HG03575 (cell line): Measurements from ENCODE around the gene MUC21.

Experiments used
- ATAC-seq: cut with Tn5 transposase; IDR thresholded peaks from one replicate; pipeline ENCODE4 v1.9.1; 2021; ENCODE audit not compliant: unreplicated experiment, insufficient number of reproducible peaks, low FRiP score; ENCODE audit errors: extremely low read depth

Gene MUC21

DNA sequence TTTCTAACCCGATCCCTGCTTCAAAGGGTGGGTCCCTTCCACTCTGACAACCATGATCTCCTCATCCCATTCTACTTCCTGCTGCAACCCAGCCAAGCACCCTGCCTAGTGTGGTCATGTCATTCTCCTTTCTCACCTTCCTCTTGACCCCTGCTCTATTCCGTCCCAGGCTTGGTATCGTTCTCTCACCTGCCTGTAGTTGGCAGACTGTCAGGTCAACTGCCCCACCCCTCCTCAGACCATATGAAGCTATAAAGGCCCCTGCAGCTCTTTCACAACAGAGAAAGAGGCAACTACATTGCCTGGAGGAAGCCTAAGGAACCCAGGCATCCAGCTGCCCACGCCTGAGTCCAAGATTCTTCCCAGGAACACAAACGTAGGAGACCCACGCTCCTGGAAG lies at the start of gene MUC21:
TSS of gene MUC21 (plus strand) at position 280 of the 400 bp plus-strand sequence. CDS start 241 bp downstream, outside the sequence.
- no peak for ATAC-seq

- no peak for ATAC-seq
Measured at GRCh38 chr6:30935018-30935417, 48.5 kb upstream of the MUC21 start.

GRCh38 chr6:30937265-30937664 lies 46.3 kb upstream of the MUC21 start:
- no peak for ATAC-seq

GRCh38 chr6:30938730-30939129 lies 44.8 kb upstream of the MUC21 start:
- ATAC-seq = no peak

GRCh38 chr6:30939473-30939872 lies 44.0 kb upstream of the MUC21 start:
- ATAC-seq = no peak

DNA sequence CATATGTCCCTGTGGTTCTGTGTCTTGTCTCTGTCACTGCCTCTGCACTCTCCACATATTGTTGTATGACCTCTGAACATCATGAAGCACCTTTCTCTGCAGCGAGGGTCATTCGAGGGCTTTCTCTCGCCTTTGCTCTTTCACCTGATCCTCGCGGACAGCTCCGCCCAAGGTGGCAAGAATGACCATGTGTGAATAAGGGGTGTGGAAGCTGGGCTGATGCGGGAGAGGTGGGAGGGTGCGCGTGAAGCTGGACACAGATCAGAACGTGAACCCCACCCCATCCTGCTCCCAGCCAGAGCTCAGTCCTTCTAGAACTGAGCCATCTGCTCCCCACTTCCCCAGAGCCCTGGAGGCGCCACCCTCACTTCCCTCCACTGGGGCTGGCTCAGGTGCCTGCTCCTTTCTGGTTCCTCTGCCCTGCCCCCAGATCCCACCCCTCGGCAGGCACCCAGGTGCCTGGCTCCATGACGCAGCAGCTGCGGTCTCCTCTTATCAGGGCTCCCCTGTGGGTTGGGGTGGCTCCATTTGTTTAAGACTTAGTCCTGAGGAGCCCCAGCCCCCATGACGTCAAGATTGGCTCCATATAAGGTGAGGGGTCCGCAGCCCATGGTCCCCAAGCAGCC lies 43.0 kb upstream of the MUC21 start, which contains the start of gene MUCL3:
TSS of gene MUCL3 (plus strand) at position 613 of the 626 bp plus-strand sequence. CDS start 27 bp downstream, outside the sequence.
- ATAC-seq = no peak

DNA sequence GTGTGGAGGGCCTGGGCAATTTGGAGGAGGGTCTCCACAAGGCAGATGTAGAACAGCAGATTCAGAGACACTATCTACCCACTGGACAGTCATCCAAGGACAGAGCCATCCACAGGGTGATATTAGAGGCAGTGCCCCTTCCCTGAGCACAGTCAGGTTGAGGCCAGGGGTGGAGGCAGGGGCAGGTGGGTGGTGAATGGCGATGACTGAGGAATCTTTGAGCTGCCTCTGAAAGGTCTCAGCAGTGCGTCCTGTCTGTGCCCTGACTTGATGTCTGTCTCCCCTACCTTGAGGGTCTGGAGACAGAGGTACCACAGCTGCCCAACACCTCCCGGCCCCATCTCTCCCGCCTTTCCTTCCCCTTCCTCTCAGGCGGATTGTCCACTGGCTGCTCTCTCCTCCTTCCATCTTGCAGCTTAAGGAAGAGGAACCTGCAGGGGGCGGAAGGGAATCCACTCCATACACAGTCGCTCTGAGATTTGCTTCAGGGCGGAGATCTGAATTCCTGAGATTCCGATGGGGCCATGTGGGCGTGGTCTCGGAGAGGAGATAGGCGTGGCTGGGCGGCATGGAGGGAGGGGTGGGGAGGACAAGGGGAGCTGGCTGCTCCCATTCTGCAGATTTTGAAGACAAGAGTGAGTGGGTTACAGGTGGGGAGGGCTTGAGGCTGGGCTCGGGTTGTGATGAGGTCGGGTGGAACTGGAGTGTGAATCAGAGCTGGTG lies 41.0 kb upstream of the MUC21 start:
- no peak for ATAC-seq

DNA sequence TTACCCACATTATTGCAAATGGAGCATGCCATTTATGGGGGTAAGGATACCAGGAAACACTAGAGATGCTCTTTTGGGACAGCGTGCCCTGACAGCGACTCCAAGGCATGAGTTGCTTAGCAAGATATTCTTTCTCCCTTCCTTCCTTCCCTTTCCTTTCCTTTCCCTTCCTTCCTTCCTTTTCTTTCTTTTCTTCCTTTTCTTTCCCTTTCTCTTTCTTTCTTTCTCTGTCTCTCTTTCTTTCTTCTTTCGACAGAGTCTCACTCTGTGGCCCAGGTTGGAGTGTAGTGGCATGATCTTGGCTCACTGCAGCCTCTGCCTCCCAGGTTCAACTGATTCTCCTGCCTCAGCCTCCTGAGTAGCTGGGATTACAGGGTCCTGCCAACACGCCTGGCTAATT lies 39.5 kb upstream of the MUC21 start:
- ATAC-seq = no peak

DNA sequence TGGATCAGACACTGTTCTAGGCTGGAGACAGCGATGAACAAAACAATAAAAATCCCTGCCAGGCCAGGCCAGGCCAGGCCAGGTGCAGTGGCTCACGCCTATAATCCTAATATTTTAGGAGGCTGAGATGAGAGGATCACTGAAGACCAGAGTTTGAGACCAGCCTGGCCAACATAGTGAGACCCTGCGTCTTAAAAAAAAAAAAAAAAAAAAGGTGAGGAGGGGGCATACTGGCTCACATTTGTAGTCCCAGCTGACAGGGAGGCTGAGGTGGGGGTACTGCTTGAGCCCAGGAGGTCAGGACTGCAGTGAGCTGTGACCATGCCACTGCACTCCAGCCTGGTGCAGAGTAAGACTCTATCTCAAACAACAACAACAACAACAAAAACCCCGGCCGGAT lies 38.2 kb upstream of the MUC21 start:
- no peak for ATAC-seq

DNA sequence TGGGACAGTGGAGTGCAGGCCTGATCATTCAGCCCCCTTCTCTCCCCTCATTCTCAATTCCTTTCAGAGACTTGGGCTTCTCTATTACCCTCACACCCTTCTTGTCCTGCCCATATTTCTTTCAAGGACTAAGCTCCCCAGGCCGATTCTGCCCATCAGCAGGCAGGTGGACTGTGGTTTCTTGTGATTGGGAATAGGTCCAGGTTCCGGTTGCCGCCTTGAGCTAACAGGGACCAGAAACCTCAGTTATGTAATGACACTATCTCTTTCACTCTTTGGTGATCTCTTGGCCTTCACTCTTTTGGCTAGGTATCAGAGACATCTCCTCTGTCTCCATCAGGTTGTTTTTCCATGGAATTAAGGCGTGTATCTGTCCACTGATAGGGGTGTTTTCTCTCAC lies 36.3 kb upstream of the MUC21 start:
- no peak for ATAC-seq

DNA sequence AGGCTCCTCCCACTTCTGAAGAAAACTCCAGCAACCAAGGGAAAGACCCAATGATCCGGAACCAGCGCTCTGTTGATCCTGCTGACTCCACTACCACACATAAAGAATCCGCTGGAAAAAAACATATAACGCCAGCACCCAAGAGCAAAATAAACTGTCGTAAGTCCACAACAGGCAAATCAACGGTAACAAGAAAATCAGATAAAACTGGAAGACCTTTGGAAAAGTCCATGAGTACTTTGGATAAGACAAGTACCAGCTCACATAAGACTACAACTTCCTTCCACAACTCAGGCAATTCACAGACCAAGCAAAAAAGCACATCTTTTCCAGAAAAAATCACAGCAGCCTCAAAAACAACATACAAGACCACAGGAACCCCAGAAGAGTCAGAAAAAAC lies 34.7 kb upstream of the MUC21 start:
- ATAC-seq = no peak

DNA sequence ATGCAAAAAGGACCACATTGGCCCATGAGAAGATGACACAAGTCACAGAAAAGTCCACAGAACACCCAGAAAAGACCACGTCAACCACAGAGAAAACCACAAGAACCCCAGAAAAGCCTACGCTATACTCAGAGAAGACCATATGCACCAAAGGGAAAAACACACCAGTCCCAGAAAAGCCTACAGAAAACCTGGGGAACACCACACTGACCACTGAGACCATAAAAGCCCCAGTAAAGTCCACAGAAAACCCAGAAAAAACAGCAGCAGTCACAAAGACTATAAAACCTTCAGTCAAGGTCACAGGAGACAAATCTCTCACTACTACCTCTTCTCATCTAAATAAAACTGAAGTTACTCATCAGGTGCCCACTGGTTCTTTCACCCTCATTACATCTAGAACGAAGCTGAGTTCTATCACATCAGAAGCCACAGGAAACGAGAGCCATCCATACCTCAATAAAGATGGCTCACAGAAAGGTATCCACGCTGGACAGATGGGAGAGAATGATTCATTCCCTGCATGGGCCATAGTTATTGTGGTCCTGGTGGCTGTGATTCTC lies 31.5 kb upstream of the MUC21 start:
- no peak for ATAC-seq

GRCh38 chr6:30954631-30955366 lies 28.7 kb upstream of the MUC21 start:
- ATAC-seq = no peak

- no peak for ATAC-seq
Measured at GRCh38 chr6:30955367-30956042, 28.0 kb upstream of the MUC21 start.

DNA sequence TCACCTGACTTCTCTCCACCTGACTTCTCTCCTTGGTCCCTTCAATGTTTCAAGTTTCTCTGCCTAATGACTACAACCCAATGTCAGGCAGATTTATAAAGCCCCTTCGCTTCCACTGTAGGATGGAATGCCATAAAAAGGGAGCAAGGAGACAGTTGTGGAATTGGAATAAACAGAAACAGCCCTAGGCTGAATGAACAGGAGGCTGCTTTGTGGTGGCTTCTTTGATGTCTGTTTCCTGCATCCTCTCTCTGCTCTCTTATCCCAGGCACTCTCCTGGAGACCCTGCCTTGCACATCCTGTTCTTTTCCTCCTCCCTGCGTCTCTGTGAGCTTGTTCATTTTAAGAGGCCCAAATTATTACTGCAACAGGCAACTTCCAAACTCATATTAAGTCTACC lies 25.8 kb upstream of the MUC21 start:
- no peak for ATAC-seq

- no peak for ATAC-seq
Measured at GRCh38 chr6:30960907-30961673, 22.4 kb upstream of the MUC21 start.

- ATAC-seq = no peak
Measured at GRCh38 chr6:30962716-30963115, 20.8 kb upstream of the MUC21 start.

DNA sequence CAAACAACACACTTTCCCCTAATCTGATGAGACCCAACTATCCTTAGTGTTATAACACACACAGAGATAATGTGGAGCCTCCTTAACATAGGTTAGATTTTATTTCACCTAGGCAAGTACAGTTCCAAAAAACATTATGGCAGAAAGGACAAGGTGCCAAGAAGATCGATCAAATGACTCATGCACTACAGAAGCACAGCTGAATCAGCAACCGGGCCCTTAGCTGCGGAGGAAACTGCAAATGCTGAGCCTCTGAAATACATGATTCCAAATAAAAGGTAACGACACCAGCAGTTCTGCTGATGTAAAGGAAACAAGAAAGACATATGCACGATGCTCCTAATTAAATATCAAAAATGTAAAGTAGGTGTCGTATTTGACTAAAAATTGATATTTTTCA lies 19.9 kb upstream of the MUC21 start:
- ATAC-seq = no peak
